ENCODE measurements around the gene IPCEF1. TPM values are rescaled to one million over a fixed set of nuclear protein-coding genes. Genes with fewer than 3 reads are reported as not detected.

The IPCEF1 gene
- polyA plus RNA-seq, 1 donor from 2014 or later: 3.9 TPM

DNA sequence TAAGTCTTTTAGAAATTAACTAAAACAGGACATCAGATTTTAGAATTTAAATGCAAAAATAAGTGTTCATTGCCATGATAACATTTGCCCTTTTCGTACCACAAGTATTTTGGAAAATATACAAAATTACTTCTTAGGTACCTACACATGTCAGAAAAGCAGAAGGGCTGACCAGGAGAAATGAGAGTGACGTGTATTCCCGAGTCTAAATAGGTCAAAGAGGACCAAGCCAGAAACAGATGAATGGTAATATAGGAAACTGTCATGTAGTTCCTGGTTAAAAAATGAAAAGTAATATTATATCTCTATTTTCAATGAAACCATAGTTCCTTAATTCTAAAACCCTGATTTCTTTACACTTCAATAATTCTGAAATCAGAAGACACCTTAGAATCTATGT, 126.2 kb downstream of the IPCEF1 start:
- Histone ChIP-seq H4K20me1 (ENCODE audit: insufficient read depth) (no peaks in the 10 kb centered on the region), H3K27me3 (ENCODE audit: insufficient read depth, low read depth, low read length) (no peaks in the 10 kb centered on the region), H3K4me2 (ENCODE audit: low read length) (no peak overlapping the region), H3K9ac (ENCODE audit: low read length) (no peak overlapping the region), H3F3A (ENCODE audit: insufficient read depth, low read length, poor library complexity, severe bottlenecking) (no peaks in the 10 kb centered on the region), H3K4me3 (ENCODE audit: low read length) (no peak overlapping the region), H3K9me2 (ENCODE audit: insufficient read depth, low read length) (no peaks in the 10 kb centered on the region), H3K36me3 (ENCODE audit: insufficient read depth, low read length) (no peaks in the 10 kb centered on the region), H3K79me2 (replicated peaks; ENCODE audit: insufficient read depth, low read length) (no peaks in the 10 kb centered on the region), H2AFZ (ENCODE audit: low read depth, low read length) (no peak overlapping the region), H3K27ac (ENCODE audit: low read length) (no peak overlapping the region), H3K9me3 (ENCODE audit: low read length) (no peaks in the 10 kb centered on the region)
- TF ChIP-seq SMC3 (conservative IDR thresholded peaks at IDR 0.05; ENCODE audit: poor library complexity) (no peak), EP300 (conservative IDR thresholded peaks at IDR 0.05; ENCODE audit: poor library complexity, severe bottlenecking) (no peak), TAF1 (IDR thresholded peaks at IDR 0.05; ENCODE audit: low read depth) (no peak), POLR2AphosphoS5 (IDR thresholded peaks at IDR 0.05) (no peak), EZH2 (IDR thresholded peaks at IDR 0.05; ENCODE audit: borderline replicate concordance, insufficient read depth, low read length, poor library complexity, severe bottlenecking) (no peak), RAD21 (conservative IDR thresholded peaks at IDR 0.05) (no peak), MXI1 (conservative IDR thresholded peaks at IDR 0.05; ENCODE audit: poor library complexity, severe bottlenecking) (no peak)
- TF ChIP-seq, protein P1, sequence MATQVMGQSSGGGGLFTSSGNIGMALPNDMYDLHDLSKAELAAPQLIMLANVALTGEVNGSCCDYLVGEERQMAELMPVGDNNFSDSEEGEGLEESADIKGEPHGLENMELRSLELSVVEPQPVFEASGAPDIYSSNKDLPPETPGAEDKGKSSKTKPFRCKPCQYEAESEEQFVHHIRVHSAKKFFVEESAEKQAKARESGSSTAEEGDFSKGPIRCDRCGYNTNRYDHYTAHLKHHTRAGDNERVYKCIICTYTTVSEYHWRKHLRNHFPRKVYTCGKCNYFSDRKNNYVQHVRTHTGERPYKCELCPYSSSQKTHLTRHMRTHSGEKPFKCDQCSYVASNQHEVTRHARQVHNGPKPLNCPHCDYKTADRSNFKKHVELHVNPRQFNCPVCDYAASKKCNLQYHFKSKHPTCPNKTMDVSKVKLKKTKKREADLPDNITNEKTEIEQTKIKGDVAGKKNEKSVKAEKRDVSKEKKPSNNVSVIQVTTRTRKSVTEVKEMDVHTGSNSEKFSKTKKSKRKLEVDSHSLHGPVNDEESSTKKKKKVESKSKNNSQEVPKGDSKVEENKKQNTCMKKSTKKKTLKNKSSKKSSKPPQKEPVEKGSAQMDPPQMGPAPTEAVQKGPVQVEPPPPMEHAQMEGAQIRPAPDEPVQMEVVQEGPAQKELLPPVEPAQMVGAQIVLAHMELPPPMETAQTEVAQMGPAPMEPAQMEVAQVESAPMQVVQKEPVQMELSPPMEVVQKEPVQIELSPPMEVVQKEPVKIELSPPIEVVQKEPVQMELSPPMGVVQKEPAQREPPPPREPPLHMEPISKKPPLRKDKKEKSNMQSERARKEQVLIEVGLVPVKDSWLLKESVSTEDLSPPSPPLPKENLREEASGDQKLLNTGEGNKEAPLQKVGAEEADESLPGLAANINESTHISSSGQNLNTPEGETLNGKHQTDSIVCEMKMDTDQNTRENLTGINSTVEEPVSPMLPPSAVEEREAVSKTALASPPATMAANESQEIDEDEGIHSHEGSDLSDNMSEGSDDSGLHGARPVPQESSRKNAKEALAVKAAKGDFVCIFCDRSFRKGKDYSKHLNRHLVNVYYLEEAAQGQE (IDR thresholded peaks at IDR 0.05; ENCODE audit: borderline replicate concordance): no peak
- TF ChIP-seq, protein P2, sequence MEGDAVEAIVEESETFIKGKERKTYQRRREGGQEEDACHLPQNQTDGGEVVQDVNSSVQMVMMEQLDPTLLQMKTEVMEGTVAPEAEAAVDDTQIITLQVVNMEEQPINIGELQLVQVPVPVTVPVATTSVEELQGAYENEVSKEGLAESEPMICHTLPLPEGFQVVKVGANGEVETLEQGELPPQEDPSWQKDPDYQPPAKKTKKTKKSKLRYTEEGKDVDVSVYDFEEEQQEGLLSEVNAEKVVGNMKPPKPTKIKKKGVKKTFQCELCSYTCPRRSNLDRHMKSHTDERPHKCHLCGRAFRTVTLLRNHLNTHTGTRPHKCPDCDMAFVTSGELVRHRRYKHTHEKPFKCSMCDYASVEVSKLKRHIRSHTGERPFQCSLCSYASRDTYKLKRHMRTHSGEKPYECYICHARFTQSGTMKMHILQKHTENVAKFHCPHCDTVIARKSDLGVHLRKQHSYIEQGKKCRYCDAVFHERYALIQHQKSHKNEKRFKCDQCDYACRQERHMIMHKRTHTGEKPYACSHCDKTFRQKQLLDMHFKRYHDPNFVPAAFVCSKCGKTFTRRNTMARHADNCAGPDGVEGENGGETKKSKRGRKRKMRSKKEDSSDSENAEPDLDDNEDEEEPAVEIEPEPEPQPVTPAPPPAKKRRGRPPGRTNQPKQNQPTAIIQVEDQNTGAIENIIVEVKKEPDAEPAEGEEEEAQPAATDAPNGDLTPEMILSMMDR (IDR thresholded peaks at IDR 0.05; ENCODE audit: poor library complexity, severe bottlenecking): no peak

- TF ChIP-seq SMC3 (conservative IDR thresholded peaks at IDR 0.05; ENCODE audit: poor library complexity) (no peak), EP300 (conservative IDR thresholded peaks at IDR 0.05; ENCODE audit: poor library complexity, severe bottlenecking) (no peak), EZH2 (IDR thresholded peaks at IDR 0.05; ENCODE audit: borderline replicate concordance, insufficient read depth, low read length, poor library complexity, severe bottlenecking) (no peak)
- Histone ChIP-seq H3K4me3 (ENCODE audit: low read length) (no peak overlapping the region), H3K9ac (ENCODE audit: low read length) (no peak overlapping the region), H3K4me2 (ENCODE audit: low read length) (no peak overlapping the region), H3F3A (ENCODE audit: insufficient read depth, low read length, poor library complexity, severe bottlenecking) (no peaks in the 10 kb centered on the region), H3K9me3 (ENCODE audit: low read length) (no peaks in the 10 kb centered on the region), H3K27me3 (ENCODE audit: insufficient read depth, low read depth, low read length) (no peaks in the 10 kb centered on the region), H2AFZ (ENCODE audit: low read depth, low read length) (no peak overlapping the region), H3K27ac (ENCODE audit: low read length) (no peak overlapping the region), H3K9me2 (ENCODE audit: insufficient read depth, low read length) (no peaks in the 10 kb centered on the region), H3K79me2 (replicated peaks; ENCODE audit: insufficient read depth, low read length) (no peaks in the 10 kb centered on the region), H3K36me3 (ENCODE audit: insufficient read depth, low read length) (no peaks in the 10 kb centered on the region), H4K20me1 (ENCODE audit: insufficient read depth) (no peaks in the 10 kb centered on the region)
Measured at GRCh38 chr6:154229786-154230185, 126.8 kb downstream of the IPCEF1 start.
